ENCODE data around the gene ZCCHC8.
"Not testable (repeated sequence)": the region's sequence is repeated elsewhere in the genome, so short reads cannot be mapped to it uniquely, and the experiment has no call there.

ZCCHC8 gene

GRCh38 chr12:122518908-122519307, 18.2 kb upstream of the ZCCHC8 start:
- DNase-seq = no peak
- H3K36me3 ChIP-seq = peaks cover 100% of the 10 kb centered on the region
- H3K4me3 ChIP-seq (ENCODE audit: low read depth, low read length) = no peak overlapping the region
- H3K27ac ChIP-seq = no peak overlapping the region
- no peaks in the 10 kb centered on the region for H3K27me3 ChIP-seq (ENCODE audit: insufficient read depth, low read depth, severe bottlenecking)
- no peak for TF ChIP-seq CTCF (IDR thresholded peaks at IDR 0.05; ENCODE audit: low read depth, low read length)
- no peaks in the 10 kb centered on the region for H3K9me3 ChIP-seq (ENCODE audit: severe bottlenecking)

- no peak for DNase-seq
- no peaks in the 10 kb centered on the region for H3K27me3 ChIP-seq (ENCODE audit: insufficient read depth, low read depth, severe bottlenecking)
- no peak for TF ChIP-seq CTCF (IDR thresholded peaks at IDR 0.05; ENCODE audit: low read depth, low read length)
- H3K36me3 ChIP-seq = peaks cover 97% of the 10 kb centered on the region
- no peak overlapping the region for H3K4me3 ChIP-seq (ENCODE audit: low read depth, low read length)
- H3K9me3 ChIP-seq (ENCODE audit: severe bottlenecking) = no peaks in the 10 kb centered on the region
- H3K27ac ChIP-seq = no peak overlapping the region
Measured at GRCh38 chr12:122517877-122518276, 17.1 kb upstream of the ZCCHC8 start.

GRCh38 chr12:122516544-122517361, 16.0 kb upstream of the ZCCHC8 start:
- no peak overlapping the region; the same call in 1 of the 2 replicates for H3K27ac ChIP-seq
- TF ChIP-seq CTCF (IDR thresholded peaks at IDR 0.05; ENCODE audit: low read depth, low read length) = no peak

GRCh38 chr12:122515275-122515674, 14.5 kb upstream of the ZCCHC8 start:
- H3K4me3 ChIP-seq (ENCODE audit: low read depth, low read length) = no peak overlapping the region
- H3K9me3 ChIP-seq (ENCODE audit: severe bottlenecking) = no peaks in the 10 kb centered on the region
- peaks cover 97% of the 10 kb centered on the region for H3K36me3 ChIP-seq
- no peak for DNase-seq
- TF ChIP-seq CTCF (IDR thresholded peaks at IDR 0.05; ENCODE audit: low read depth, low read length) = no peak
- no peak overlapping the region for H3K27ac ChIP-seq
- H3K27me3 ChIP-seq (ENCODE audit: insufficient read depth, low read depth, severe bottlenecking) = no peaks in the 10 kb centered on the region

More at GRCh38 chr12:122516544-122517361, 16.0 kb upstream of the ZCCHC8 start:
- no peak for DNase-seq
- H3K36me3 ChIP-seq = peaks cover 97% of the 10 kb centered on the region
- H3K9me3 ChIP-seq (ENCODE audit: severe bottlenecking) = no peaks in the 10 kb centered on the region
- no peaks in the 10 kb centered on the region for H3K27me3 ChIP-seq (ENCODE audit: insufficient read depth, low read depth, severe bottlenecking)
- no peak overlapping the region for H3K4me3 ChIP-seq (ENCODE audit: low read depth, low read length)

- no peak for TF ChIP-seq CTCF (IDR thresholded peaks at IDR 0.05; ENCODE audit: low read depth, low read length)
- no peak for DNase-seq
- Histone ChIP-seq H3K27ac (no peak overlapping the region), H3K4me3 (ENCODE audit: low read depth, low read length) (no peak overlapping the region), H3K36me3 (peaks cover 97% of the 10 kb centered on the region), H3K27me3 (ENCODE audit: insufficient read depth, low read depth, severe bottlenecking) (no peaks in the 10 kb centered on the region), H3K9me3 (ENCODE audit: severe bottlenecking) (no peaks in the 10 kb centered on the region)
Measured at GRCh38 chr12:122513660-122514059, 12.9 kb upstream of the ZCCHC8 start.

- H3K36me3 ChIP-seq = peaks cover 97% of the 10 kb centered on the region
- H3K4me3 ChIP-seq (ENCODE audit: low read depth, low read length) = not testable (repeated sequence)
Measured at GRCh38 chr12:122513028-122513427, 12.3 kb upstream of the ZCCHC8 start.

More at GRCh38 chr12:122513028-122513427, 12.3 kb upstream of the ZCCHC8 start:
- DNase-seq; H3K27ac ChIP-seq; H3K27me3 ChIP-seq (ENCODE audit: insufficient read depth, low read depth, severe bottlenecking); H3K9me3 ChIP-seq (ENCODE audit: severe bottlenecking): not testable (repeated sequence)

Measured in WERI-Rb-1 (cell line).